ENCODE measurements around the gene ATP1A4. TPM values are rescaled to one million over a fixed set of nuclear protein-coding genes. Genes with fewer than 3 reads are reported as not detected.

Gene ATP1A4
- total RNA-seq, 1 donor from 2014 or later: 0.35 TPM

GRCh38 chr1:160158031-160158430 is 6.6 kb downstream of the ATP1A4 start:
- peaks cover 16% of the 10 kb centered on the region for H3K4me1 Mint-ChIP-seq
- H3K27ac Mint-ChIP-seq (ENCODE audit: unreplicated experiment): no peak overlapping the region
- no peak overlapping the region for H3K4me3 Mint-ChIP-seq
- no peaks in the 10 kb centered on the region for H3K36me3 Mint-ChIP-seq (ENCODE audit: low read depth)
- TF ChIP-seq CTCF (conservative IDR thresholded peaks at IDR 0.05): no peak
- H3K27me3 Mint-ChIP-seq (ENCODE audit: low read depth): no peaks in the 10 kb centered on the region
- DNase-seq (ENCODE audit: low read depth, low spot score): no peak
- H3K9me3 Mint-ChIP-seq: no peaks in the 10 kb centered on the region

- no peaks in the 10 kb centered on the region for H3K27me3 Mint-ChIP-seq (ENCODE audit: low read depth)
- peaks cover 21% of the 10 kb centered on the region for H3K4me1 Mint-ChIP-seq
- no peak overlapping the region for H3K4me3 Mint-ChIP-seq
- DNase-seq (ENCODE audit: low read depth, low spot score): no peak
- no peaks in the 10 kb centered on the region for H3K36me3 Mint-ChIP-seq (ENCODE audit: low read depth)
- peaks cover under 1% of the 10 kb centered on the region for H3K9me3 Mint-ChIP-seq
- no peak for TF ChIP-seq CTCF (conservative IDR thresholded peaks at IDR 0.05)
- no peak overlapping the region for H3K27ac Mint-ChIP-seq (ENCODE audit: unreplicated experiment)
These were observed 7.1 kb downstream of the ATP1A4 start for GRCh38 chr1:160158534-160158933.

- no peak overlapping the region for H3K4me3 Mint-ChIP-seq
- peaks cover 2% of the 10 kb centered on the region for H3K9me3 Mint-ChIP-seq
- no peaks in the 10 kb centered on the region for H3K36me3 Mint-ChIP-seq (ENCODE audit: low read depth)
- TF ChIP-seq CTCF (conservative IDR thresholded peaks at IDR 0.05): no peak
- H3K27ac Mint-ChIP-seq (ENCODE audit: unreplicated experiment): no peak overlapping the region
- DNase-seq (ENCODE audit: low read depth, low spot score): no peak
- H3K4me1 Mint-ChIP-seq: peaks cover 24% of the 10 kb centered on the region
- H3K27me3 Mint-ChIP-seq (ENCODE audit: low read depth): no peaks in the 10 kb centered on the region
These were observed 8.4 kb downstream of the ATP1A4 start for GRCh38 chr1:160159846-160160245.

- peaks cover 2% of the 10 kb centered on the region for H3K9me3 Mint-ChIP-seq
- no peaks in the 10 kb centered on the region for H3K36me3 Mint-ChIP-seq (ENCODE audit: low read depth)
- no peak overlapping the region for H3K4me3 Mint-ChIP-seq
- TF ChIP-seq CTCF (conservative IDR thresholded peaks at IDR 0.05): peak; percentile 51
- H3K27ac Mint-ChIP-seq (ENCODE audit: unreplicated experiment): no peak overlapping the region
- peak; percentile 29 for DNase-seq (ENCODE audit: low read depth, low spot score)
- H3K4me1 Mint-ChIP-seq: peaks cover 29% of the 10 kb centered on the region
- no peaks in the 10 kb centered on the region for H3K27me3 Mint-ChIP-seq (ENCODE audit: low read depth)
These were observed 10.7 kb downstream of the ATP1A4 start for GRCh38 chr1:160161965-160162705.

GRCh38 chr1:160162931-160163330 is 11.5 kb downstream of the ATP1A4 start:
- no peaks in the 10 kb centered on the region for H3K27me3 Mint-ChIP-seq (ENCODE audit: low read depth)
- H3K4me3 Mint-ChIP-seq: no peak overlapping the region
- no peak for DNase-seq (ENCODE audit: low read depth, low spot score)
- peaks cover 2% of the 10 kb centered on the region for H3K9me3 Mint-ChIP-seq
- H3K36me3 Mint-ChIP-seq (ENCODE audit: low read depth): no peaks in the 10 kb centered on the region
- peaks cover 32% of the 10 kb centered on the region for H3K4me1 Mint-ChIP-seq
- no peak for TF ChIP-seq CTCF (conservative IDR thresholded peaks at IDR 0.05)
- no peak overlapping the region for H3K27ac Mint-ChIP-seq (ENCODE audit: unreplicated experiment)

All from neural crest cell (in vitro differentiated cells).